Motor neuron (in vitro differentiated cells): Measurements from ENCODE around the gene PLEKHD1. TPM values are rescaled to one million over a fixed set of nuclear protein-coding genes. Genes with fewer than 3 reads are reported as not detected.
"Not testable (repeated sequence)": the region's sequence is repeated elsewhere in the genome, so short reads cannot be mapped to it uniquely, and the experiment has no call there.

Source experiments
- ATAC-seq, 8 experiments: fragments of 200-7000 bp; cut with Tn5 transposase; replicated peaks in 6 of 8; 2 replicates each; pipeline ENCODE4 v1.8.0; 2021; ENCODE audit warnings: mild to moderate bottlenecking in 8 of 8, moderate library complexity in 8 of 8
- H3K27ac ChIP-seq, 2 donors: fragments of 250-450 bp; sonication (Bioruptor Pico); 2 replicates each; pipeline ENCODE4 v1.9.0; 2021; ENCODE audit warnings: antibody characterized with exemption in 2 of 2, mild to moderate bottlenecking in 2 of 2, moderate library complexity in 1 of 2
- H3K4me1 ChIP-seq, 2 donors: fragments of 250-450 bp; sonication (Bioruptor Pico); replicated peaks in 1 of 2; 2 replicates each; pipeline ENCODE4 v1.6.1; 2021; ENCODE audit warnings: antibody characterized with exemption in 2 of 2, mild to moderate bottlenecking in 2 of 2, moderate library complexity in 1 of 2
- H3K4me3 ChIP-seq, 5 donors: fragments of 250-450 bp; sonication (Bioruptor Pico); 2 replicates each; pipeline ENCODE4 v1.9.0; 2021; ENCODE audit warnings: antibody characterized with exemption in 5 of 5, mild to moderate bottlenecking in 5 of 5, moderate library complexity in 4 of 5
- WGBS, 10 experiments: fragments of 450-650 bp; shearing (Covaris generic); methylation state at CpG; one replicate each; pipeline ENCODE4 v1.0.0; 2022; 5-methylcytosine and 5-hydroxymethylcytosine counted together
- in situ Hi-C, 9 experiments: fragments of 400-800 bp; cut with MboI; loops; one replicate each; pipeline ENCODE4 v1.15.0; 2021; ENCODE audit warnings: low sequenced_read_pairs in 9 of 9, low pct_unique_long_range_greater_than_20kb in 2 of 9; ENCODE audit not compliant: unreplicated experiment in 9 of 9
- total RNA-seq, 8 experiments: library from RNA; unstranded; fragments of 300-600 nt; gene quantifications; 2 replicates each; pipeline versions ENCODE4 v1.2.3 to v1.2.4, GENCODE V29; 2022

PLEKHD1 gene
- total RNA-seq, 8 experiments from 2014 or later: 0.13 to 1.2 (median 0.42) TPM

DNA sequence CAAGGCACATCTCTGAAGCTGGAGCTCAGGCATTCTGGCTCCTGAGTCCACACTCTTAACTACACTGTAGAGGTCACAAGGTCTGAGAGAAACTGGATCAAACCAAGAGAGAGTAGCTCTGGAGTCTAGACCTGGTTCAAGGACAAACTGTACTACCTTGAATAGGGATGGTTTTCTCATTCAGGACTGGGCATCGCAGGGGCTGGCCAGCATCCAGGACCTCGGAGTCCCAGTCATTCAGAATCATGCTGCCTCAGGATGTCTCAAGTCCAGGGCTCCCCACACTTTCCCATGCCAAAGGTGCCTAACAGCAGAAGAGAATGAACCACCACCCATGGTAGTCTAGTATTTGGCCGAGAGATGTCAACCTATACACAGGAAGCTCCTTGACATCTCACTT lies 13.1 kb upstream of the PLEKHD1 start:
- Histone ChIP-seq H3K27ac (no peak overlapping the region), H3K4me1 (no peaks in the 10 kb centered on the region), H3K4me3 (no peak overlapping the region)
- no peak for ATAC-seq
- 70 to 100% (median 82%) methylated on average over 1 to 2 of the region's 3 CpGs; no CpG with 5 or more reads in 6 of the 10 experiments for WGBS, 10 experiments
- in situ Hi-C loops: loop anchor here in 3 of 9 experiments (25.0 kb wide), 2 partner anchors 209 to 234 kb away; partner anchors contain the start of gene GALNT16 (in 2 of the 3)

DNA sequence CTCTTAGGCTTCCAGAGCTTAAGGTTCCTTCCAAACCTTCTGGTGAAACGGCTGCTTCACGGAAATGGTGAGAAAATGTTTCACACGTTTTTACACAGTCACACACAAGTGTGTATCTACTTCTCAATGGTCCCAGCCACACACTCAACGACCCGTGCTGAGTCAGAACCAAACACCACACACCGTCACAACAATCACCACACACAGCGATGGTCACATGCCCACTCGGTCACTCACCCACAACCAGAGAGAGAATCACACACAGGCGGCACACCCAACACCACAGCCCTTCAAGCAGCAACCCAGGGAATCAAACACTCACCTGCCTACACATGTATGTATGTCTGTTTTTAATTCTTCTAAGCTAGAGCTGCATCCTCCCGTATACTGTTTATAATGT lies 12.6 kb upstream of the PLEKHD1 start:
- in situ Hi-C loops: loop anchor here in 3 of 9 experiments (25.0 kb wide), 2 partner anchors 210 to 235 kb away; partner anchors contain the start of gene GALNT16 (in 2 of the 3)
- 55 to 87% (median 79%) methylated on average over 1 to 9 of the region's 10 CpGs for WGBS, 10 experiments
- no peaks in the 10 kb centered on the region for H3K4me1 ChIP-seq
- no peak for ATAC-seq
- no peak overlapping the region for H3K27ac ChIP-seq
- H3K4me3 ChIP-seq: no peak overlapping the region

DNA sequence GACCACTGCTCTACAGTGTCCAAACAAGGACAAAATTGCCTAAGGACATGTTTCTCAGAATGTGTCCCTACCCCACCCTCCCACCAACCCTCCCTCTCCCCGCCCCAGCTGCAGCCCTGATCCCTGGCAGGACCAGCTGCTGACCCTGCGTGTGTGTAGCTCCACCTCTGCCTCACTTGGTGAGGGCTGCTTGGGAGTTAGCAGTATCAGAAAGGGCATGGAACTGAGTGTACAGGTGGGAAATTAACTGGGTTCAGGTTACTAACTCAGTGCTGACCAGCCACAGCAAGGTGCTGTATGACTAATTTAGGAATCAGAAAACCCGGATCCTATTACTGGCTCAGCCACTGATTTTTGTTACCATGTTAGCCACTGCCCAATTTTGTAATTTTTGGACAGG lies 11.3 kb upstream of the PLEKHD1 start:
- WGBS, 10 experiments: 20 to 53% (median 20%) methylated on average over 1 to 2 of the region's 3 CpGs; no CpG with 5 or more reads in 7 of the 10 experiments
- Histone ChIP-seq H3K27ac (no peak overlapping the region), H3K4me1 (no peaks in the 10 kb centered on the region), H3K4me3 (no peak overlapping the region)
- in situ Hi-C loops: loop anchor here in 3 of 9 experiments (25.0 kb wide), 2 partner anchors 211 to 236 kb away; partner anchors contain the start of gene GALNT16 (in 2 of the 3)
- ATAC-seq: peak in 3 of 8 experiments; percentile 57 to 62 (median 59)

DNA sequence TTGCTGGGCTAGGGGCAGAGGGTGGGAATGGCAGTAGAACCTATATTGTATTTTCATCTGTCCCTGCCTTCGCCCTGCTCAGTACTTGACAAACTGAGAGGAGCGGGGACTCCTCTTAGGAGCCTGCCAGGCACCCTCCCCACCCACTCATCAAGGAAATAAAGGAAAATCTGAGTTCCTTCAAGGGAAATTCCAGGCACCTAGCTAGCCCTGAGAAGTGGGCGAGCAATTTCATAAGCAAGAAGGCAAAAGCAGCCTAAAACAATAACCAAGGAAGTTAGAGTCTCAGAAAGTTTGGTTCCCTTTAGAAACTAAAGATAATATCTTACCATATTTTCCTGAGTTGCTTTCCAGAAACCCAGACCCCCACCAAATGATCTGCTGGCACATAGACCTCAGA lies 10.6 kb upstream of the PLEKHD1 start:
- WGBS, 10 experiments: 83% methylated on average over 1 of the region's 3 CpGs; no CpG with 5 or more reads in 9 of the 10 experiments
- no peaks in the 10 kb centered on the region for H3K4me1 ChIP-seq
- in situ Hi-C loops: loop anchor here in 3 of 9 experiments (25.0 kb wide), 2 partner anchors 212 to 237 kb away; partner anchors contain the start of gene GALNT16 (in 2 of the 3)
- no peak overlapping the region for H3K27ac ChIP-seq
- ATAC-seq: no peak
- no peak overlapping the region for H3K4me3 ChIP-seq

DNA sequence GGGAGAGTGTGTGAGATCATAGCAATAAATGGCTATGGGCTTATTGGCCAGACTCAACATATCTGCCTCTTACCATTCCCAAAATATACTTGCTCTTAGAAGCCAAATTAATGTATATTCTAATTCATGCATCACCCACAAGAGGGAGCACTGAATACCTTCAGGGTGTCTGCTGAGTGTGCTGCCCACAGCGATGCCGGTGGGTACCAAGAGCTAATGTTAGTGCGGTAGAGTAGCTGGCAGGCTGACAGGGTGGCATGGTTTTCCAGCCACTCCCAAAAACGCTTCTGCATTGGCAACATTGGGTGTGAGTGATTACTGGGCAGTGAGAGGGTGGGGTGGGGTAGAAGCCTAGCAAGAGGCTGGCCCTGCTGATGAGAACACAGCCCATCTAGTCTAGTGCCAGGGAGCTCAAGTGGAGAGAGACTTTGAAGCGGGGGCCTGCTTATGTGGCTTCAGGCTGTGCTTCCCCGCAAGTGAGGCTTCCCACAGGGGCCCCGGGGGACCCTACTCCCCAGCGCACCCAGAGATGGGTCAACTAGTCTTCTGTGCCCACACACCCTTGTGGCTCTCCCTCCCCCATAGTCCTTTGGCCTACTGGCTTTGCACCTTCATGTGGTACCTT lies 9.2 kb upstream of the PLEKHD1 start:
- ATAC-seq: peak in 3 of 8 experiments; percentile 37 to 65 (median 53)
- in situ Hi-C loops: no loop called here
- H3K4me3 ChIP-seq: no peak overlapping the region
- WGBS, 10 experiments: 0 to 80% (median 64%) methylated on average over 1 to 2 of the region's 8 CpGs; no CpG with 5 or more reads in 6 of the 10 experiments
- H3K4me1 ChIP-seq: no peaks in the 10 kb centered on the region
- no peak overlapping the region for H3K27ac ChIP-seq

DNA sequence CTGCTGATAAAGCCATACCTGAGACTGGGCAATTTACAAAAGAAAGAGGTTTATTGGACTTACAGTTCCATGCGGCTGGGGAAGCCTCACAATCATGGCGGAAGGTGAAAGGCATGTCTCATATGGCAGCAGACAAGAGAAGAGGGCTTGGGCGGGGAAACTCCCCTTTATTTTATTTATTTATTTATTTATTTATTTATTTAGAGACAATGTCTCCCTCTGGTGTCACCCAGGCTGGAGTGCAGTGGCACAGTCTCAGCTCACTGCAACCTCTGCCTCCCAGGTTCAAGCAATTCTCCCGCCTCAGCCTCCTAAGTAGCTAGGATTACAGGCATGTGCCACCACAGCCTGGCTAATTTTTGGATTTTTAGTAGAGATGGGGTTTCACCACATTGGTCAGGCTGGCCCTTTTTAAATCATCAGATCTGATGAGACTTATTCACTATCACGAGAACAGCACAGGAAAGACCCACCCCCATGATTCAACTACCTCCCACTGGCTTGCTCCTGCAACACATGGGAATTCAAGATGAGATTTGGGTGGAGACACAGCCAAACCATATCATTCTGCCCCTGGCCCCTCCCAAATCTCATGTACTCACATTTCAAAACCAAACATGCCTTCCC lies 7.6 kb upstream of the PLEKHD1 start:
- H3K27ac ChIP-seq, H3K4me1 ChIP-seq, H3K4me3 ChIP-seq, in situ Hi-C loops: not testable (repeated sequence)
- 44 to 82% (median 80%) methylated on average over 1 to 4 of the region's 5 CpGs; no CpG with 5 or more reads in 3 of the 10 experiments for WGBS, 10 experiments
- ATAC-seq: peak in 1 of 8 experiments; percentile 41

DNA sequence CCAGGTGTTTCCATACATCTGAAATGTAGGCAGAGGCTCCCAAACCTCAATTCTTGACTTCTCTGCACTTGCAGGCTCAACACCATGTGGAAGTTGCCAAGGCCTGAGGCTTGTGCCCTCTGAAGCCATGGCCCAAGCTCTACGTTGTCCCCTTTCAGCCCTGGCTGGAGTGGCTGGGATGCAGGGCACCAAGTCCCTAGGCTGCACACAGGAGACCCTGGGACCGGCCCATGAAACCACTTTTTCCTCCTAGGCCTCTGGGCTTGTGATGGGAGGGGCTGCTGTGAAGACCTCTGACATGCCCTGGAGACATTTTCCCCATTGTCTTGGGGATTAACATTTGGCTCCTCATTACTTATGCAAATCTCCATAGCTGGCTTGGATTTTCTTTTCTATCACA lies 6.5 kb upstream of the PLEKHD1 start:
- WGBS, 10 experiments: 20 to 100% (median 70%) methylated on average over 1 of the region's 2 CpGs; no CpG with 5 or more reads in 6 of the 10 experiments
- in situ Hi-C loops, H3K4me1 ChIP-seq, ATAC-seq, H3K4me3 ChIP-seq, H3K27ac ChIP-seq: not testable (repeated sequence)

DNA sequence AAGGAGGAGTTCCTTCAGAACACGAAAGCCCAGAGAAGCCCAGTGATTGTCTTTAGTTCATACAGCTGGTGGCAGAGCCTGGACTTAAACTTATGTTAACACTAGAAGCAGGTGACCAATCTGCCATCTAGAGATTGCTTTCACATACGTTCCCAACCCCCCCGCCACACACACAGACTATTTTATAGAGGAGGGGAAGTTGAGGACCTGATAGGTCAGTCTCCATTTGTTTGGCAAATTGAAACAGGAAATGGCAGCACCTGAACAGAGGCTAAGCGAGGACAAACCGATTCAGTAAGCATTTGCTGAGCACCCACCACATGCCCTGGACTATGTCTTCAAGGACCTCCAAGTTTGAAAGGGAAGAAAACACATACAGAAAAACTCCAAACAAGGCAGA lies 4.8 kb upstream of the PLEKHD1 start:
- Histone ChIP-seq H3K4me3 (no peak overlapping the region), H3K4me1 (no peaks in the 10 kb centered on the region), H3K27ac (no peak overlapping the region)
- in situ Hi-C loops: no loop called here
- no peak for ATAC-seq
- WGBS, 10 experiments: 46 to 100% (median 68%) methylated on average over 1 to 4 of the region's 5 CpGs; no CpG with 5 or more reads in 5 of the 10 experiments

DNA sequence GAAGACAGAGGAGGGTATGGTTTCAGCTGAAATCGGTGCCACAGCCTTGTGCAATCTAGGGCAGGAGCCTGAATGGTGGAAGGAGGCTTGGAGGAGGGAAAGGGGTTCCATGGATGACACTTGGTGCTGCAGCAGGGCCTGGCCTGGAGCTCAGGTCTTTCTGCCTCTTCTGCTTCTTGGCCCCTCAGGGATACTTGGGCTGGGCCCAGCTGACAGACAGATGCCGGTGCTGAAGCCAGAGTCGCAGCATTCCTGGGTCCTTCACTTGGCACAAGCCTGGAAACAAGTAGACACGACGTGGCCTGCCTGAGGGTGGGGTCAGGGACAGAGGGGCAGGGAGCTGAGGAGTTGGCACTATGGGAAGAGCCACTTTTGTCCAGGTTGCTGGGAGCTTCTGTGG lies 4.4 kb upstream of the PLEKHD1 start:
- ATAC-seq: no peak
- Histone ChIP-seq H3K27ac (no peak overlapping the region), H3K4me3 (no peak overlapping the region), H3K4me1 (peaks cover 0 to 3% of the 10 kb centered on the region in 2 donors)
- WGBS, 10 experiments: 65 to 100% (median 70%) methylated on average over 2 to 4 of the region's 5 CpGs; no CpG with 5 or more reads in 7 of the 10 experiments
- in situ Hi-C loops: no loop called here

DNA sequence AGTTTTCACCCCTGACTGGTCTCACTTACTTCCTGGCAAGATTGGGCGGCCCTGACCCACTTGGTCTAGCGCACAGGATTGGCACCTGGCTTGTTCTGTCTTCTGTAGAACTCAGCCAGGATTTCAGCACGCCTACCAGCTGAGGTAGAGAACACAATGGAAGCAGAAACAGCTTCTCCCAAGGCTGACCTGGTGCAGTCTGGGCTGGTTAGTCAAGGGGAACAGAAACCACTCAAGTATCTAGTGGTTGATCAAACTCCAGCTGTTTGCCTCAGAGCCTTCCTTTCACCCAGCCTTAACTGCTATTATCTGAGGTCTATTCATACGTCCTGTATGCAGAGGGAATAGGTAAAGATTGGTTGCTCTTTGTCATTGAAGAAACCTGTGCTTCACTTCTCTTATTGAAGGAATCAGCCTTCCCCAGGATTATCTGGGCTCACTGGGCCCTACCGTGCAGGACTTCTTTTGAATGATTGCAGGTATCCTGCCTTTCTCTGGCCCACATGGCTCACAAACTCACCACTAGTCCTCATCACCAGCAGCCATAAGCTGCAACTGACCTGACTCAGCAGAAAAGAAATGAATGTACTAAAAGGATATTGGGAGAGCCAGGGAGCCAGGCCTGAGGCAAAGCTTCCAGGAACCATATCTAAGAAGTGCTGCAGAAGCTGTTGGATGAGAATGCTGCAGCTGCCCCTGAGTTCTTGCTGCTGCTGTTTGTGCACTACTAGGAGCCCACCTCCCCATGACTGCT lies 2.5 kb upstream of the PLEKHD1 start:
- WGBS, 10 experiments: 25 to 88% (median 60%) methylated on average over 1 to 3 of the region's 5 CpGs; no CpG with 5 or more reads in 3 of the 10 experiments
- Histone ChIP-seq H3K4me3 (no peak overlapping the region), H3K4me1 (peaks cover 1 to 9% of the 10 kb centered on the region in 2 donors), H3K27ac (no peak overlapping the region)
- no peak for ATAC-seq
- in situ Hi-C loops: no loop called here

DNA sequence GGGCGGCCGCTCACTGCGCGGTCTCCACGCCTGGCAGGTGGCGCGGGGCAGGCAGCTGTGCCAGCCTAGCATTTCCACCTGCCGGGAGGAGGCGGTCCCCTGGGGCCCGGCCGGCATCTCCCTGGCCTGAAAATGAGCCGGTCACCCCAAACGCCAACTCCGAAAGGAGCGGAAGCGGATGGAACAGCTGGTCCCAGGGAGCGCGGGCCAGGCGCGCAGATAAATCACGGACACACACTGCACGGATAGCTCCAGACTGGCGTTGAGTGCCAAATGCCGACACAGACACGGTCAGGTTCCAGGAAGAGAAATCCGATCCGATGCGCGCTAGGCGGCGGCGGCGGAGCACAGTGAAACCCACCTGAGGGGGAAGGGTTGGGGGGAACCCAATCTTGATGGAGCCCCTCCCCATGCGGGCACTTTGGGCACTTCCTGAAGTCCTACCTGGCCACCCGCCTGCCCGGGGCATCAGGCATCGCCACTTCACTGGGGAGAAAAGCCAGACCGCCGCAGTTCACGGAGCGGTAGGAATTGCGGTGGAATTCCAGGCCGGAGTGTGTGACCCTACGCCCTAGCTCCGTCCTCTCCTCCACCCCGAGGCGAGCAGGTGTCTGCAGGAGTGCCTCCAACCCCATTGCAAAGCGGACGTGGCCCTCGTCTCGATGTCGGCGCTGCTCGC lies 624 bp upstream of the PLEKHD1 start:
- no peak overlapping the region for H3K27ac ChIP-seq
- in situ Hi-C loops: no loop called here
- peaks cover 11 to 23% of the 10 kb centered on the region in 2 donors for H3K4me1 ChIP-seq
- WGBS, 10 experiments: 0 to 14% (median 8%) methylated on average over 2 to 15 of the region's 54 CpGs; no CpG with 5 or more reads in 4 of the 10 experiments
- peak; percentile 29 to 69 (median 52) for ATAC-seq
- H3K4me3 ChIP-seq: peak overlapping the region; percentile 22 to 37 (median 27)

DNA sequence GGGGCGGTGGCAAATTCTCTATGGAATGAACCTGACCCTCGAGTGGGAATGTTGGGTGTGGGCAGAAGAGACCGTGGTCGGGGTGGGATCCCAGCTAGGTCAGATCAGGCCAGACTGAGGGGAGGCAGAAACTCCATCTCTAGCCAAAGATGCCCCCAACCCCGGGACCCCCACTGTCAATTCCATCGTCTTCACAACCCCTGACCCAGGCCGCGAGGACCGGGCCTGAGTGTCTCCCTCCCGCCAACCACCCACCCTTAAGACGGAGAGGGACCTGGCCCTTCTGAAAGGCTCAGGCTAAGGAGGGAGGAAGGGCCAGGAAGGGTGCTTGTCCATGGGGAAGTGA lies 760 bp downstream of the PLEKHD1 start:
- in situ Hi-C loops: no loop called here
- WGBS, 10 experiments: 60% methylated on average over 2 of the region's 11 CpGs; no CpG with 5 or more reads in 9 of the 10 experiments
- H3K4me1 ChIP-seq: peaks cover 11 to 23% of the 10 kb centered on the region in 2 donors
- ATAC-seq: no peak
- peak overlapping the region in 1 of 5 donors; percentile 27 for H3K4me3 ChIP-seq
- no peak overlapping the region for H3K27ac ChIP-seq
